Peyer's patch (tissue), 4 donors: ENCODE data around the gene VIPR1. TPM values are rescaled to one million over a fixed set of nuclear protein-coding genes. Genes with fewer than 3 reads are reported as not detected.

Experiments
- DNase-seq, 3 donors: peaks; one replicate each; pipeline ENCODE4 v3.0.0-alpha.2; 2017 to 2019
- H3K27ac ChIP-seq, 4 donors: fragments of 200-600 bp; sonication (generic); one replicate each; pipeline ENCODE4 v1.5.1; 2016 to 2019
- H3K27me3 ChIP-seq, 2 donors: fragments of 200-600 bp; sonication (generic); one replicate each; pipeline ENCODE4 v1.5.1; 2019
- H3K36me3 ChIP-seq, 3 donors: fragments of 200-600 bp; sonication (generic); one replicate each; pipeline ENCODE4 v1.5.1; 2016 to 2019
- H3K4me1 ChIP-seq, 4 donors: fragments of 200-600 bp; sonication (generic); one replicate each; pipeline ENCODE4 v1.5.1; 2016 to 2019
- H3K4me3 ChIP-seq, 4 donors: fragments of 200-600 bp; sonication (generic); 1 replicate in 3 of 4; 2 replicates in 1 of 4; pipeline ENCODE4 v1.5.1; 2016 to 2019; ENCODE audit warnings: mild to moderate bottlenecking in 1 of 4
- H3K9me3 ChIP-seq, 4 donors: fragments of 200-600 bp; sonication (generic); one replicate each; pipeline ENCODE4 v1.5.1; 2016 to 2019; ENCODE audit warnings: mild to moderate bottlenecking in 1 of 4
- POLR2A ChIP-seq, 2 donors: fragments of 450-650 bp; IDR thresholded peaks; one replicate each; pipeline ENCODE4 v1.5.1; 2017; ENCODE audit warnings: antibody characterized with exemption in 2 of 2, mild to moderate bottlenecking in 2 of 2, moderate library complexity in 2 of 2
- total RNA-seq, 4 donors: library from RNA; depleted of rRNA; stranded (reverse); fragments of >200 nt; gene quantifications; one replicate each; pipeline ENCODE4 v1.1.0, GENCODE V29; 2016
- TF ChIP-seq, protein P1 (sequence below), 6 experiments: fragments of 450-650 bp in 4 of 6; fragments of 200-600 bp in 2 of 6; sonication (generic) in 1 of 6; IDR thresholded peaks; one replicate each; pipeline ENCODE4 v1.5.1; 2017 to 2019; ENCODE audit warnings: antibody characterized with exemption in 6 of 6, mild to moderate bottlenecking in 3 of 6, moderate library complexity in 1 of 6

Gene VIPR1
- total RNA-seq, 4 donors from 2014 or later, result 52.8 to 320 (median 270) TPM

DNA sequence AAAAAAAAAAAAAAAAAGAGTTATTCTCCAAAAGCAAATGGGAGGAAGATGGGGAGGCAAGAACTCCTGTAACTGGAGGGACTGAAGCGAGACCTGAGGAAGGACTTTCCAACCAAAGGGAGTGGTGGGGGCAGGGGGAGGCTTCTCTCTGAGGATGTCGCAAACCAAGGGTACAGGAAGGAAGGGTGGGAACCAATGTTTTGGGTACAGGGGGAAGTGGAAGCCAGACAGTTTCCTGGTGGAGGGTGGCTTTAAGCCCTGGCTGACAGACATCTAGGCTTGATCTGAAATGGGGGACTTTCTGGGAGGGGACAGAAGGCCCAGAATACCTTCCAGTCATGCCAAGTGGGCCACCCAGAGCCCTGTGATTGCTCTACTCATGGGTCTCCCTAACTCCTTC is 27.0 kb downstream of the VIPR1 start:
- TF ChIP-seq, protein P1, sequence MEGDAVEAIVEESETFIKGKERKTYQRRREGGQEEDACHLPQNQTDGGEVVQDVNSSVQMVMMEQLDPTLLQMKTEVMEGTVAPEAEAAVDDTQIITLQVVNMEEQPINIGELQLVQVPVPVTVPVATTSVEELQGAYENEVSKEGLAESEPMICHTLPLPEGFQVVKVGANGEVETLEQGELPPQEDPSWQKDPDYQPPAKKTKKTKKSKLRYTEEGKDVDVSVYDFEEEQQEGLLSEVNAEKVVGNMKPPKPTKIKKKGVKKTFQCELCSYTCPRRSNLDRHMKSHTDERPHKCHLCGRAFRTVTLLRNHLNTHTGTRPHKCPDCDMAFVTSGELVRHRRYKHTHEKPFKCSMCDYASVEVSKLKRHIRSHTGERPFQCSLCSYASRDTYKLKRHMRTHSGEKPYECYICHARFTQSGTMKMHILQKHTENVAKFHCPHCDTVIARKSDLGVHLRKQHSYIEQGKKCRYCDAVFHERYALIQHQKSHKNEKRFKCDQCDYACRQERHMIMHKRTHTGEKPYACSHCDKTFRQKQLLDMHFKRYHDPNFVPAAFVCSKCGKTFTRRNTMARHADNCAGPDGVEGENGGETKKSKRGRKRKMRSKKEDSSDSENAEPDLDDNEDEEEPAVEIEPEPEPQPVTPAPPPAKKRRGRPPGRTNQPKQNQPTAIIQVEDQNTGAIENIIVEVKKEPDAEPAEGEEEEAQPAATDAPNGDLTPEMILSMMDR (IDR thresholded peaks at IDR 0.05), result no peak
- no peak for TF ChIP-seq POLR2A (IDR thresholded peaks at IDR 0.05)
- peaks cover 0 to 35% (median 0%) of the 10 kb centered on the region in 3 donors for H3K36me3 ChIP-seq

DNA sequence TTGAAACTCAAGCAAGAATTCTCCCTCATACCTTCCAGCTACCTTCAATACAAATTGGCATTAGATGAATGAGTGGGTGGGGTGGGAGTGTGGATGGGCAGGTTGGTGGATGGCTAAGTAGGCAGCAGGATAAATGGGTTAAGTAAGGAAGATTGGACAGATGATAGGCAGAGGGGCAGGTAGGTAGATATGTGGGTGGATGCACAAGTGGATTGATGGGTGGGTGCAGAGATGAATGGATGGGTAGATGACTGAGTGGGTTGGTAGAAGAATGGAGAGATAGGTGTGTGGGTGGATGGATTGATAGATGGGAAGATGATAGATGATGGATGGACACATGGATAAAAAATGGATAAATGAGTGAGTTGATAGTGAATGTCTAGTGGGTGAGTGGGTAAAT is 27.6 kb downstream of the VIPR1 start:
- DNase-seq, result no peak
- Histone ChIP-seq H3K36me3 (peaks cover 0 to 32% (median 0%) of the 10 kb centered on the region in 3 donors), H3K4me1 (no peaks in the 10 kb centered on the region), H3K9me3 (no peaks in the 10 kb centered on the region), H3K27me3 (no peaks in the 10 kb centered on the region), H3K27ac (no peak overlapping the region), H3K4me3 (no peak overlapping the region)
- TF ChIP-seq, protein P1 (IDR thresholded peaks at IDR 0.05), result no peak
- TF ChIP-seq POLR2A (IDR thresholded peaks at IDR 0.05), result no peak

More for the DNA sequence above, 27.0 kb downstream of the VIPR1 start:
- Histone ChIP-seq H3K9me3 (no peaks in the 10 kb centered on the region), H3K27me3 (no peaks in the 10 kb centered on the region), H3K27ac (no peak overlapping the region), H3K4me1 (no peaks in the 10 kb centered on the region), H3K4me3 (no peak overlapping the region)
- peak in 1 of 3 donors; percentile 27 for DNase-seq

DNA sequence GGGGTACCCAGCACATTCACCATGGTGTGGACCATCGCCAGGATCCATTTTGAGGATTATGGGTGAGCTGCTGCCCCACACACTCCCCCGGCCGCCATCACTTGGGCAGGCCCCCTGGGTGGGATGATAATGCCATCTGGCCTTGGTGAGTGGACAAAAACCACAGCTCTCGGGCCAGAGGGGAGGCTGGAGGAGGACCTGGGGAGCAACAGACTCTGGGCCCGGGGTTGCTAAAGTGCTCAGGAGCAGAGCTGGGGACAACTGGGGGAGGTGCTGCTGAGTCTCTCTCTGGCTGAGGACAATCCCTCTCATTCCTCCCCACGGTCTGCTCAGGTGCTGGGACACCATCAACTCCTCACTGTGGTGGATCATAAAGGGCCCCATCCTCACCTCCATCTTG is 29.0 kb downstream of the VIPR1 start:
- Histone ChIP-seq H3K27ac (no peak overlapping the region), H3K27me3 (no peaks in the 10 kb centered on the region), H3K4me1 (no peaks in the 10 kb centered on the region), H3K36me3 (peaks cover 0 to 32% (median 0%) of the 10 kb centered on the region in 3 donors), H3K9me3 (no peaks in the 10 kb centered on the region), H3K4me3 (no peak overlapping the region)
- peak in 1 of 3 donors; percentile 26 for DNase-seq
- TF ChIP-seq, protein P1 (IDR thresholded peaks at IDR 0.05), result no peak
- no peak for TF ChIP-seq POLR2A (IDR thresholded peaks at IDR 0.05)

DNA sequence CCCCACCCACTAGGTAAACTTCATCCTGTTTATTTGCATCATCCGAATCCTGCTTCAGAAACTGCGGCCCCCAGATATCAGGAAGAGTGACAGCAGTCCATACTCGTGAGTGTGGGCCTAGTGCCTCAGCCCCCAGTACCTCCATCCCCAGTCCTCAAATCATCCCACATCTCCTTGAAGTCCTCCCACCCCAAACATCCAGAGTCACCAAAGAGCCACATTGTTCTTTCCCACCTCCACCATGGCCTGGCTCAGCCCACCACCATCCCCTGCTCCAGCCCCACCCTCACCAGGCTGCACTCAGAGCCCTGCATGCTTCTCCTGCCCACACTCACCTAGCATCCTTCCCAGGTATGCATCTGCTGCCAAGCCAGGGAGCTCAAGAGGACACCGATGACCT is 29.8 kb downstream of the VIPR1 start:
- no peaks in the 10 kb centered on the region for H3K27me3 ChIP-seq
- no peak for TF ChIP-seq POLR2A (IDR thresholded peaks at IDR 0.05)
- TF ChIP-seq, protein P1 (IDR thresholded peaks at IDR 0.05), result no peak
- DNase-seq, result peak in 1 of 3 donors; percentile 25
- H3K4me3 ChIP-seq, result no peak overlapping the region
- peaks cover 0 to 28% (median 0%) of the 10 kb centered on the region in 3 donors for H3K36me3 ChIP-seq
- H3K9me3 ChIP-seq, result no peaks in the 10 kb centered on the region
- no peaks in the 10 kb centered on the region for H3K4me1 ChIP-seq
- no peak overlapping the region for H3K27ac ChIP-seq

DNA sequence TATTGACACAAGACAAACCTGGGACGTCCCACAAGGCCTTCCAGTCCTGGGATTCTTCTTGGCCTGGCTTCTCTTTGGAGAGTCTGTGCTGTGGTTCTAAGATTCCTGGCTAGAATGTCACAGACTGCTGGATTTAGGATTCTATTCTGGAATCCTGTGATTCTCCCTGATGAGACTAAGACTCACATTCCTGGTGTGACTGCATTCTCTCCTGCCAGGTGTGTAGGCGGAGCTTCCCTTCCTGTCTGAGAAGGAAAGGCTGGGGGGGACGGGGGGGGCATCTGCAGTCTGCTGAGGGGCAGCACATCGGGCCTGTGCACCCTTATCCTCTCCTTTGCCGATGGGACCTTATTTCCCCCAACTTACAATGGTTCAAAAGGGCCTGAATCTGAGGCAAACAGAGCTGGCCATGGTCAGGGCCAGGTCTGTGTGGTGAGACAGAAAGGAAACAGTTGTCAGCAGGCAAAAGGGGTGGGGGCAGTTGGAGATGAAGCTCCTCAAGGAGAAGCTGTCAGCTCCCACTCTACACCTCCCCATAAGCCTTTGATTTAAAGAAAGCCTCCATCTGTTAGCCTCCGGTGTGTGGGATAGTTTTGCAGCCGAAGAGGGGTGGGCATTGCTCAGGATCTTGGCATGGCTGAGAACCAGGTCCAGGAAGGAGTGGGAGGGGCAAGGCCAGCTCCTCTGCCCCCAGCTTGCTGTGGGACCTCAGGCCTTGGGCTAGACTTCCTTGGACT is 30.9 kb downstream of the VIPR1 start:
- Histone ChIP-seq H3K9me3 (no peaks in the 10 kb centered on the region), H3K36me3 (peaks cover 0 to 25% (median 0%) of the 10 kb centered on the region in 3 donors), H3K4me1 (no peaks in the 10 kb centered on the region), H3K4me3 (no peak overlapping the region), H3K27ac (no peak overlapping the region), H3K27me3 (no peaks in the 10 kb centered on the region)
- no peak for TF ChIP-seq POLR2A (IDR thresholded peaks at IDR 0.05)
- TF ChIP-seq, protein P1 (IDR thresholded peaks at IDR 0.05), result no peak
- DNase-seq, result peak in 1 of 3 donors; percentile 42
